GM18951 (cell line): ENCODE results near the gene TEKT2.

ENCODE experiments used
- POLR2A ChIP-seq: IDR thresholded peaks from 4 replicates; pipeline ENCODE4 v1.6.1; 2011; ENCODE audit warnings: mild to moderate bottlenecking; ENCODE audit not compliant: insufficient read length, insufficient read depth; ENCODE audit errors: extremely low read depth
- in situ Hi-C: fragments of 300-500 bp; cut with MboI; formaldehyde crosslinking; loops from one replicate; pipeline ENCODE4 v1.12.0; 2022; ENCODE audit warnings: low sequenced_read_pairs, mixed read lengths, inconsistent platforms; ENCODE audit not compliant: unreplicated experiment

Gene TEKT2

GRCh38 chr1:36083635-36084496 lies at the start of gene TEKT2:
TSS of gene TEKT2 (plus strand) at chr1:36084094. CDS start at chr1:36084922, 828 bp downstream.
- TF ChIP-seq POLR2A, result no peak
- in situ Hi-C loops, result no loop called here

DNA sequence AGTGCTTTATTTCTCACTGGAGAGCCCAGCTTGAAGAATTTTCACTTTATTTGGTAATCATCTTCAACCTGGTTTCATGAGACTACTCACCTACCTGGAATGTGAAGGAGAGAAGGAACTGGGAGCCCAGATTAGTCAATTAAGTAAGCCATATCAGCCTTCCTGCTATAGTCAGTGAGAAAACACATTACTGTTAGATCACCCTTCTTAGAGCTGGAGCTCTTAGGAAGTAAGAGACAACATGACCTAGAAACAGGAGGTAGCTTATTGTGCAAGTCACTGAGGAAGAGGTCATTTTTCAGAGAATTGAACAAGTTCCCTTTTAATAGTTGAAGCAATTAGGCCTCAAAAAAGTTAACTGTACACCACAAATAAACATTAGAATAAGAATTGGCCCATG lies 49.2 kb upstream of the TEKT2 start:
- in situ Hi-C loops, result no loop called here
- no peak for TF ChIP-seq POLR2A

GRCh38 chr1:36035154-36035553 lies 48.7 kb upstream of the TEKT2 start:
- TF ChIP-seq POLR2A, result no peak

GRCh38 chr1:36040238-36040637 lies 43.7 kb upstream of the TEKT2 start:
- TF ChIP-seq POLR2A, result no peak
- in situ Hi-C loops, result no loop called here

More at GRCh38 chr1:36035154-36035553, 48.7 kb upstream of the TEKT2 start:
- in situ Hi-C loops, result no loop called here

- no peak for TF ChIP-seq POLR2A
- in situ Hi-C loops, result no loop called here
These were observed 32.1 kb upstream of the TEKT2 start for GRCh38 chr1:36051821-36052220.

DNA sequence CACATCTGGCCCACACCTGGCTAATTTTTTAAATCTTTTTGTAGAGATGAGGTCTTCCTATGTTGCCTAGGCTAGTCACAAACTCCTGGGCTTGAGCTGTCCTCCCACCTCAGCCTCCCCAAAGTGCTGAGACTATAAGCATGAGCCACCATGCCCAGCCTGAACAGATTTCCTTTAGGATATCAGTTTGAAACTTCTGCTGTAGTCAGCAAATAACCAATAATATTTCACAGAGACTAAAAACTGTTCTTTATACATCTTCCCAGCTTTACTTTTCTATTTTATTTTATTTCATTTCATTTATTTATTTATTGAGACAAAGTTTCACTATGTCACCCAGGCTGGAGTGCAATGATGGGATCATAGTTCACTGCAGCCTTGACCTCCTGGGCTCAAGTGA lies 29.9 kb upstream of the TEKT2 start:
- TF ChIP-seq POLR2A, result no peak
- in situ Hi-C loops, result no loop called here

DNA sequence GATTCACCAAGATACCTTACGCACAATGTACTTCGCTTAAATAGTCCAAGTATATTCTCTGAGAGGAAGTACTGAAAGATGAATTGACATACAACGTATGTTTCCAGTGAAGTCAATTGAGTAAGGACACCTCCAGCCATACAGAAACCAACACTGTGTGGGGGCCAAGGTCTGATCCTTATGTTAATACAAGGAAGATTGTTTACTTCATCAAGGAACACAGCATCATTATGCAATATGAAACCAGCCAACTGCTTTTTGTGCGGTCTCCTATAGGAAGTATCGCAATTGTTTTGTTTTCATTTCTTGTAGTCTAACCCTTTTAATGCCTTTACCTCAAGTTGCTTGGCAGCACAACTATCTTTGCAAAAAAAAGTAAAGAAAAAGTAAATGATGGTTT lies 28.2 kb upstream of the TEKT2 start:
- TF ChIP-seq POLR2A, result no peak
- in situ Hi-C loops, result no loop called here

DNA sequence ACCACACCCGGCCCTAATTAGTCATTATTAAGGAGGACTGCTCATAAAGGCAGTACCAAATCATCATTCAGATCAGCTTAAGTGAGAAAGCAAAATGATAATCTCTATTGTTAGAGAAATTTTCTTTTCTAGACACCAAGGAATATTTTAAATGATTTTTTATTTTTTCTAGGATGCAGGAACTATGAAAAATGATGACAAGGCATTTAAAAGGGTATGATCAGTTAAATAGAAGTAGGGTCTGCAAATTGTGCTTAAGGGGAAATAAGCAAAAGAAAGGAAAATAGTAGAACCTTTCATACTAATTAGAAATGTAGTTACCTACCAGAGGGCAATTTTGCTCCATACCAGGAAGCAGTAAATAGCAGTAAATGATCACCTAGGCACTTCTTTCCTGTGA lies 21.6 kb upstream of the TEKT2 start:
- TF ChIP-seq POLR2A, result no peak
- in situ Hi-C loops, result no loop called here

DNA sequence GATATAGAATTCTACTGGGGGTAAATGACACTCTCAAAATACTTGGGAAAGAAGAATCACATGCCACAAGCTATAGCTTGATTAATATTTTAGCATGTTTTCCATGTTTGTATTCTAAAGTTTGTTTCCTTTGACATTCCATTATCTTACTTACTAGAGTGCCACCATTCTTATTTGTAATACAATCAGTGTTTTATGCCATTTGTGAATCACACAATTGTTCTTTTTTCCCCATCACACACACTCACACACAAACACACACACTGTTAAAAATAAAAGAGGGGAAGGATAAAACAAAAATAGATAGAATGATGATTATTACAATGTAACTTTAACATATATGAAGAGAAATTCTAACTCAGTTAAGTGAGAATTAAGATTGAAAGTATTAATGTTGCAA lies 16.0 kb upstream of the TEKT2 start:
- in situ Hi-C loops, result no loop called here

DNA sequence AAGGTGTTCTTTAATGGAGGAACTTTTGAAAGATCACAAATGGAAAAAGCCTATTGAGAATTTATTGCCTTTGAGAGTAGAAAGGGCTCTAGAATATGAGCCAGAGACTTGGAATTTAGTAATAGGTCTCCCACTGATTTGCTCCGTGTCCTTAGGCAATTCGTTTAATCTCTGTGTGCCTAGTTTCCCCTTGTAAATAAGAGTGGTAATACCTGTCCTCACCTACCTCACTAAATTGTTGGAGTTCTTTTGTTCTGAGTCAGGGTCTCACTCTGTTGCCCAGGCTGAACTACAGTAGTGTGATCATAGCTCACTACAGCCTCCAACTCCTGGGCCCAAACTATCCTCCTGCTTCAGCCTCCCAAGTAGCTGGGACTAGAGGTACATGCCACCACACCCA lies 15.0 kb upstream of the TEKT2 start:
- in situ Hi-C loops, result no loop called here
- TF ChIP-seq POLR2A, result no peak

More for the DNA sequence above, 16.0 kb upstream of the TEKT2 start:
- TF ChIP-seq POLR2A, result no peak

- no peak for TF ChIP-seq POLR2A
- in situ Hi-C loops, result no loop called here
These were observed 13.5 kb upstream of the TEKT2 start for GRCh38 chr1:36070349-36070748.

DNA sequence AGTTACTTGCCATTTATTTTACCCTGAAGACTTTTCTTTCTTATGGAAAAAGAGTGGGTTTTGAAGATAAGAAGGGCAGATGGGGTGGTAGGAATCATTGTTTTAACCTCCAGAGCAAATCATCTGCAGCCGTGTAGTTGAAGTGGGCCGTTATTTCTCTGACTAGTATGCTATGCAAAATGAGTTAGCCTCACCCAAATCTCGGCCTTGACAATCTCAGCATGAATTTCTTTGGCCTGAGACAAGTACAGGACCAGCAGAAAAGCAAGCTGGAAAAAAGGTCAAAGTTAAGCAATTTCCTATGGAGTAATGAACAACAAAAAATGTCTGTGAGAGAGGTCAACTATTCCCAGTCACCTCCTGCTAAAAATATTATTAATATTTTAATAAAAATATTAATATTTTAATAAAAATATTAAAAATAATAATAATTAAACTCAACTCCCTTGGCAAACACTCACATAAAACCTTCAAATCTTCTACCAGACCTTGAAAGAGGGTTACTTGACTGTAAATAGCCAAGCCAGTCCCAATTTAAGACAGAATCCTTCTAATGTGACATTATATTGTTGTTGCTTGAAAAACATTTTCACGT lies 6.8 kb upstream of the TEKT2 start:
- in situ Hi-C loops, result no loop called here
- TF ChIP-seq POLR2A, result no peak

DNA sequence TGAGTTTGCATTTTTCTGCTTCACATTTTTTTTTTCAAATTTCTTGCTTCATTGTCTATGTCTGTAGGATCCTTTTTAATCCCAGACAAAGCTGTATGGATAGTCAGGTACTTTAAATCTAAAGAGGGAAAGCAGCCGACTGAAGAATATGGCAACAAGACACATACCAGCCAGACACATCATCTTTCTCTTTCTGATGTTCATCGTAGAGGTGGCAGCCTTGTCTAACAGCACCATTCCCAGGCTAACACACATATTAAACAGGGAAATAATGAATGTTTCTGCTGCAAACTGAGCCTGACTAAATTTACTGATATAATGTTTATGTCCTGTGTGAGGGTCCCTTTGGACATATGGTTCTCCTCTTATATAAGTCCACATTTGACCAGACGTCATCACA lies 3.7 kb upstream of the TEKT2 start:
- TF ChIP-seq POLR2A, result no peak
- in situ Hi-C loops, result no loop called here

GRCh38 chr1:36080801-36081200 lies 3.1 kb upstream of the TEKT2 start:
- no peak for TF ChIP-seq POLR2A
- in situ Hi-C loops, result no loop called here
